KBM-7 (cell line): ENCODE data around the gene ZMYM3.
A peak's percentile ranks its signal among the peaks of the same experiment; 100 is the strongest.

Source experiments
- DNase-seq: peaks from one replicate; pipeline ENCODE4 v3.0.0-alpha.2; 2015
- in situ Hi-C: fragments of 300-500 bp; cut with MboI; formaldehyde crosslinking; loops from 2 replicates; pipeline ENCODE4 v1.14.3; 2020; ENCODE audit warnings: low sequenced_read_pairs, low pct_unique_long_range_greater_than_20kb, mixed read lengths

Gene ZMYM3

GRCh38 chrX:71256051-71256450 is 2.1 kb upstream of the ZMYM3 start:
- in situ Hi-C loops, result no loop called here
- DNase-seq, result no peak

- DNase-seq, result peak; percentile 54
- in situ Hi-C loops, result no loop called here
These were observed 468 bp downstream of the ZMYM3 start for GRCh38 chrX:71253253-71254091.

- in situ Hi-C loops, result no loop called here
- DNase-seq, result no peak
These were observed 1.7 kb downstream of the ZMYM3 start for GRCh38 chrX:71252221-71252620.

- in situ Hi-C loops, result no loop called here
- peak; percentile 49 for DNase-seq
These were observed 2.4 kb downstream of the ZMYM3 start for GRCh38 chrX:71251466-71251973.

- in situ Hi-C loops, result no loop called here
- no peak for DNase-seq
These were observed 3.1 kb downstream of the ZMYM3 start for GRCh38 chrX:71250841-71251240.

GRCh38 chrX:71245159-71245558 is 8.8 kb downstream of the ZMYM3 start:
- in situ Hi-C loops, result no loop called here
- no peak for DNase-seq

GRCh38 chrX:71244359-71245128 is 9.4 kb downstream of the ZMYM3 start:
- in situ Hi-C loops, result no loop called here
- DNase-seq, result no peak

- in situ Hi-C loops, result no loop called here
- DNase-seq, result no peak
These were observed 12.6 kb downstream of the ZMYM3 start for GRCh38 chrX:71241301-71241700.

- in situ Hi-C loops, result no loop called here
These were observed 14.2 kb downstream of the ZMYM3 start for GRCh38 chrX:71239781-71240180.

GRCh38 chrX:71236836-71237235 is 17.1 kb downstream of the ZMYM3 start:
- in situ Hi-C loops, result no loop called here
- peak; percentile 34 for DNase-seq

More at GRCh38 chrX:71239781-71240180, 14.2 kb downstream of the ZMYM3 start:
- DNase-seq, result no peak

- in situ Hi-C loops, result no loop called here
- no peak for DNase-seq
These were observed 18.5 kb downstream of the ZMYM3 start for GRCh38 chrX:71235482-71235881.

GRCh38 chrX:71228063-71228642 is 25.8 kb downstream of the ZMYM3 start:
- DNase-seq, result no peak
- in situ Hi-C loops, result no loop called here

- DNase-seq, result peak; percentile 13
These were observed 26.4 kb downstream of the ZMYM3 start for GRCh38 chrX:71227370-71228062.

GRCh38 chrX:71225676-71226075 is 28.3 kb downstream of the ZMYM3 start:
- peak; percentile 32 for DNase-seq
- in situ Hi-C loops, result no loop called here

More at GRCh38 chrX:71227370-71228062, 26.4 kb downstream of the ZMYM3 start:
- in situ Hi-C loops, result no loop called here

GRCh38 chrX:71225009-71225408 is 28.9 kb downstream of the ZMYM3 start:
- peak; percentile 32 for DNase-seq
- in situ Hi-C loops, result no loop called here

- DNase-seq, result no peak
- in situ Hi-C loops, result no loop called here
These were observed 29.7 kb downstream of the ZMYM3 start for GRCh38 chrX:71224098-71224708.

- no peak for DNase-seq
- in situ Hi-C loops, result no loop called here
These were observed 31.0 kb downstream of the ZMYM3 start, which contains the start of gene GJB1 for GRCh38 chrX:71222929-71223328. Gene GJB1 (plus strand): TSS chrX:71223224. CDS start chrX:71223708, 484 bp downstream.

- in situ Hi-C loops, result no loop called here
- no peak for DNase-seq
These were observed 32.8 kb downstream of the ZMYM3 start for GRCh38 chrX:71221145-71221544.

- in situ Hi-C loops, result no loop called here
These were observed 36.6 kb downstream of the ZMYM3 start for GRCh38 chrX:71217298-71217697.

More at GRCh38 chrX:71217298-71217697, 36.6 kb downstream of the ZMYM3 start:
- DNase-seq, result no peak
